CD4-positive, alpha-beta T cell treated with Interferon alpha-2 for 1 hour (primary cell): ENCODE data around the gene SKOR2.
"Not testable (repeated sequence)": the region's sequence is repeated elsewhere in the genome, so short reads cannot be mapped to it uniquely, and the experiment has no call there.

Source experiments
- DNase-seq, 2 donors: peaks; one replicate each; pipeline ENCODE4 v3.0.0-alpha.2; 2020 to 2022

Gene SKOR2

DNA sequence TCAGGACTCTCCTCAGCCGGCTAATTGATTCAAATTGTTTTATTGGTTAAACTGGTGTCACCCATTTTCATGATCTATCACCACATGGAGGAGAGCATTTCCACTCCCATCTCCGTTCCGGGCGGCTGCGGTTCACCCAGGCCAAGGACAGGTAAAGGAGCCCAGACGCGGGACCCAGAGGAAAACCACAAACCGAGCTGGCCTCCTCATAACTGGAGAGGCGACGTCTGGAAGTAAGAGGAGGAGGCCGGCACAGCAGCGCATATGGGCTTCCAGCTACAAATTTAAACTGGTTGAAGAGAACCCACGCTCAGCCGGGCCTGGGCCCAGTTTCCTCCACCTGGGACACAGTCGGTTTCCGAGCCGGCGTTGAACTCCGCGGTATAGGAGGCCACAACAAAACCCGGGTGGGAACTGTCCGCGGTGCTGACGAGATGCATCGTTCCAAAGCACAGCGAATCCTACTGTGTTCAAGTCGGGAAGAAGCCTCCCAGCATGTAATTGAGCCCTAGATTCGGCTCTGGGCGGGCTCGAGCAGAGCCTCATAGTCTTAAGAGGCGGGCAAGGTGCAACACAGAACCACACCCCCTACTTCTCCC lies 3.0 kb upstream of the SKOR2 start:
- DNase-seq: no peak

DNA sequence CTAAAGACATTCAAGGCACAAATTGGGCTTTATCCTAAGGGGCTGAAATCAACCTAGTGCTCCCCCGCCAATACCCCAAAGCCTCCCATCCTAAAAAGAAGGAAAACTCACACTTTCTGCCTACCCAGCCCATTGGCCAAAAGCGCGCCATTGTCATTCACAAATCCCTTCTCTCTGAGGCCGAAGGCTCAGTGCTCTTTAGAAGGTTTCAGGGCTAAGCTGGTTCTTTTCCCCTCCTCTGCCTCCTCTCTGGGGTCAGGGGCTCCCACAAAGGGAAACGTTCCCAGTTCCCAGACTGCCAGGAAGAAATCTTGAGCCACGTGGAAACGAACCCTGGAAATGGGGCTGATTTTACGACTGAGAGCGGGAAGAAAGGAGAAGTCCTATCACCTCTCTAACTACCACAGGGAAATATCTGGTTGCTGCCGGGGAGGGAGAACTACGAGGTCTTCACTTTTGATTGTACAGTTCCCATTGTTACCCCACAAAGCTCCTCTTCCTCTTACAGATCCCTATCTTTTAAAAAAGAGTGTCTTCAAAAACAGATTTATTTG lies 1.7 kb upstream of the SKOR2 start:
- DNase-seq: no peak

GRCh38 chr18:47250391-47251046 lies 941 bp downstream of the SKOR2 start:
- DNase-seq: no peak

DNA sequence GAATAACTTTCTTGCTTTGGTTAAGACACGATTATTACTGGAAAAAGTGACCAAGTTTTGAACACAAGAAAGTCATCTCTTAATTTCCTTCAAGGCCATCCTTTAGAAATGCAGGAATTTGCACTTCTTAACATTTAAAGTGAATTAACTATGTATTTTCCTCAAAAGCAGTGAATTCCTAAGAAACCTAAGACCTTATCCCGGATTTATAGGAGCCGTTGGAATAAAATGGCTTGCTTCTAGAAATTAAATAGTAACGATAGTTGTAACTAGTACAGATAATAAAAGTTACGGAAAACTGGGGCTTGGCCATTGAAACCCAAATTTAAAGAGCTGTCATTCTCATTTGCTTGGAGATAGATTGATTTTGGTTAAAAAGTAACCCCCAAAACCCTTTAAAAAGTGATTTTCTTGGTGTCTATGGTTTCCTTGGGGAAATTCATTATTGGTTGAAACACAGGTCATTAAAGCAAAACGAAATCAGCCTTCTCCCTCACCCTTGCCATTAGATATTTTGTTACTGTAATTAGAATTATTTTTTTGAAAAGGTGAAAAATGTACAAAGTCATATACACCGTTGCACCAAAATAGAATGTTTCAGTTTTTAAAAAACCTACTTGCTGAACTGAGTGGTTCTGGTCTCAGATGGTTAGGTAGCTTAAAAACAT lies 2.0 kb downstream of the SKOR2 start:
- DNase-seq: no peak

DNA sequence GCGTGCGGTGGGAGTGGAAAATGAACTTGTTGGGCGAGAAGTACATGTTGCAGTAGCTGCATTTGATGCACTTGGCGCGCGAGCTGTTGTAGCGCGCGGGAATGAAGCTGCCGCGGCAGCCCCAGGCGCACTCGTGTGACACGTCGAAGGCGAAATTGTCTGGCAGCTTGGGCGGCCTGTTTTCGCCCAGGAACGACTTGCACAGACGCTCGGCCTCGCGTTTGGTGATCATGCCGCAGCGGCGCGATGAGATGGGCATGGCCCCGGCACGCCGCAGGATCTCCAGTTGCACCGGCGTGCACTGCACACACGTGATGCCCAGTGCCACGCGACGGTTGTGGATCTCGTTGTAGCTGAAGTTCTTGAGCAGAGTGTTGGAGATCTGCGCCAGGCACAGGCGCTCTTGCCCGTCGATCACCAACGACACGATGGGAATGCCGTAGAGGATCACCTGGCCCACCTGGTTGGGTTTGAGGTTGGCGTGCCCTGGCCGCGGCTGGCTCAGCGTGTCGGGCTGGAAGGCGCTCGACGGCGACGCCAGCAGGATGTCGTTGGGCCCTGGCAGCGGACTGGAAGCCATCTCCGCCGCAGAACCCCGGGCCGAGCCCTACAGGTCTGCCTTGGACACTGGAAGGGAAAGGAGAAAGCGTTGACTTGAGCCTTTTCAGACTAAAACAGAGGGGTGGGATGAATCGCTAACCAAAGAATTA lies 2.7 kb downstream of the SKOR2 start:
- DNase-seq: no peak

- no peak for DNase-seq
Measured at GRCh38 chr18:47248115-47248603, 3.3 kb downstream of the SKOR2 start.

DNA sequence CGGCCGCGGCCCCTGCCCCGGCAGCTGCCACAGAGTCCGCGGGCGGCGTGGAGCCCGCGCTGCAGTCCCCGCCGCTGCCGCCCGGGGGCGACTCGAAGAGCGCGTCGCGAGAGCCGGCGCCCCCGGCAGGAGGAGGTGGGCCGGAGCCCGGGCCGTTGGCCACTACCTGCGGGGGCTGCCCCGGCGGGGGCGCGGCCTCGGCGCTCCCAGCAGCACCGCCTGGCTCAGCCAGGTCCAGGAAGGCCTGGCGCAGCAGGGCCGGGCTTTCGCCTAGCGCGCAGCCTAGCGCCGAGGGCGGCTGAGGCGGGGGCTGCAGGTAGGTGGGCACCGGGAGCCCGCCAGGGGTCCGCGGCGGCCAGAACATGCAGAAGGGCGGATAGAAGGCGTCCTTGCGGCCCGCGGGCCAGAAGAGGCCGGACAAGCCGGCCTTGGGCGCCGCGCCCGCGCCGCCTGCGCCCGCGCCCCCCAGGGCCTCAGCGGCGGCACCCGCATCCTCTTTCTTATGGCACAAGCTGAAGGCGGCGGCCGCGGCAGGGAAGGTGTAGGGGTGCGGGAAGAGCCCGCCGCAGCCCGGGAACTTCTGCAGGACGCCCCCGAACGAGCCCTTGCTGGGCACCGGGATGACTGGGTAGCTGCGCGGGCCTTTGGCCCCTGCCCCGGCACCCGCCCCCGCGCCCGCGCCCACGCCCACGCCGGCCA lies 3.9 kb downstream of the SKOR2 start:
- DNase-seq: no peak

DNA sequence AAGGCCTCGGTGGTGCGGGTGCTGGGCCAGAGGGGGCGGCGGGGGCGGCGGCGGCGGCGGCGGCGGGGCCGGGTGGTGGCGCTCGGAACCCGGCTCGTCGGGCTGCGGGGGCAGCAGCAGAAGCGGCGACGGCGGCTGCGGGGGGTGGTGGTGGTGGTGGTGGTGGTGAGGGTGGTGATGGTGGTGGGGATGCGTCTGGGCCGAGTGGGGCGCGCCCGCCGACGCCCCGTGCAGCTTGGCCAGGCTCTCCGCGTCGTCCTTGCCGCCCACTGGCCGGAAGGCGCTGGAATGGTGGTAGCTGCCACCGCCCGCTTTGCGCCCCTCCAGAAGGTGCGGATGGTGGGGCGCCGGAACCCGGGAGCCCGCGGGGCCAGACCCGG lies 4.4 kb downstream of the SKOR2 start:
- DNase-seq: no peak

- no peak for DNase-seq
Measured at GRCh38 chr18:47246027-47246971, 5.2 kb downstream of the SKOR2 start.

DNA sequence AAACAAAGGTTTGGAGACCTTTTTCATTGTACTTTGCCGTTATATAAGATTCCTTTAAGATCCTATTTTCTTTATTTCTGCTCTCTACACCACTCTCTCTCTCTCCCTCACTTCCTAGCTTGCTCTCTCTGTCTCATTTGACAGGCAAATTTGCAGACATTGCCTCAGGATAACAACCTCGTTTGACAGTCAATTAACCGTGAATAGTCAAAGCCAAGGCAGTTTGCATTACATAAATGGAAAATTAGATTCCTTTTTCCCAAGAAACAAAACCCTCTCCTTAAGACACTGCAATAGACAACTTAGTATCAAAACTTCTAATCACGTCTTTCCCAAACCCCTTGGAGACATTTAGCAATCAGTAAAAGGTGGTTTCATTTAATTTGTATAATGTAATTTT lies 7.4 kb downstream of the SKOR2 start:
- no peak for DNase-seq

DNA sequence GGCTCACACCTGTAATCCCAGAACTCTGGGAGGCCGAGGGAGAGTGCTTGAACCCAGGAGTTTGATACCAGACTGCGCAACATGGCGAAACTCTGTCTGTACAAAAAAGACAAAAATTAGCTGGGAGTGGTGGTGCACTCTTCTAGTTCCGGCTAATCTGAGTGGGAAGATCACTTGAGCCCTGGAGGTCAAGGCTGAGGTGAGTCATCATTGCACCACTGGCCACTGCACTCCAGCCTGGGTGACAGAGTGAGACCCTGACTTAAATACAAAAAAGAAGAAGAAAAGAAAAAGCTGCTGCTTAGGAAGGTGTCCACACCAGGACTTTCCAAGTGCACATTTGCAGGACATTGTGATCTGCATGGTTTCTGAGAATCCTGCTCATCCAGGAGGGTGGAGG lies 16.4 kb downstream of the SKOR2 start:
- DNase-seq: no peak

GRCh38 chr18:47226660-47227059 lies 24.8 kb downstream of the SKOR2 start:
- no peak for DNase-seq

- DNase-seq: peak in 1 of 2 donors; percentile 32
Measured at GRCh38 chr18:47215554-47216138, 35.8 kb downstream of the SKOR2 start.

GRCh38 chr18:47209171-47209570 lies 42.3 kb downstream of the SKOR2 start:
- no peak for DNase-seq

DNA sequence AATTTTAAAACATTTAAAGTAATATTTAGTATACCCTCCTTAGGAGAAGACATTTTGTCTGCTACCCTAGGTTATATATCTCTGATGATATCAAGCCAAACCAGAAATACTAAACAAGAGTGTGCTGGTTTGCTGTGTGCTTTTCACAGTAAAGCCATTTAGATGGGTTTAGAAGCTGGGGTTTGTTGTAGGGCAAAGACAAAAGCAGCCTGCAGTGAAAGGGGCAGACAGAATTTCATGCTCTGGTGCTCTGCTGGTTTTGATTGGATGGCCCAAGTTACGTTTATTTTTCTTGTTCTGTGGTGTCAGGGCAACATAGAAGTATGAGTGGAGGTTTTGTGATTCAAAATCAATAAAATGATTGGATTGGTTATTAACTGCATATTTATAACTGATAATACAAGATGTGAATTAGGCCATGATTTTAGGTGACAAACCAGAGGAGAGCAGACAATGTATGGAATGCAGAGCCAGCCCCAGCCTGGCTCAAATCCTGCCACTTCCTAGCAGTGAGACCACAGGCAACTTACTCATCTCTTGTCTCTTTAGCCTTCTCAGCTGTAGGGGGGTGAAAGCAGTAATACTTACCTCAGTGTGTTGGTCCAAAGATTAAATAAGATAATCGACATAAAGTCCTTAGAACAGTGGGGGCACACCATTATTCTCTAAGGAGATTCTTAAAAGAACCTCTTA lies 44.4 kb downstream of the SKOR2 start:
- no peak for DNase-seq

GRCh38 chr18:47204908-47205522 lies 46.4 kb downstream of the SKOR2 start:
- peak; percentile 7 to 47 for DNase-seq

DNA sequence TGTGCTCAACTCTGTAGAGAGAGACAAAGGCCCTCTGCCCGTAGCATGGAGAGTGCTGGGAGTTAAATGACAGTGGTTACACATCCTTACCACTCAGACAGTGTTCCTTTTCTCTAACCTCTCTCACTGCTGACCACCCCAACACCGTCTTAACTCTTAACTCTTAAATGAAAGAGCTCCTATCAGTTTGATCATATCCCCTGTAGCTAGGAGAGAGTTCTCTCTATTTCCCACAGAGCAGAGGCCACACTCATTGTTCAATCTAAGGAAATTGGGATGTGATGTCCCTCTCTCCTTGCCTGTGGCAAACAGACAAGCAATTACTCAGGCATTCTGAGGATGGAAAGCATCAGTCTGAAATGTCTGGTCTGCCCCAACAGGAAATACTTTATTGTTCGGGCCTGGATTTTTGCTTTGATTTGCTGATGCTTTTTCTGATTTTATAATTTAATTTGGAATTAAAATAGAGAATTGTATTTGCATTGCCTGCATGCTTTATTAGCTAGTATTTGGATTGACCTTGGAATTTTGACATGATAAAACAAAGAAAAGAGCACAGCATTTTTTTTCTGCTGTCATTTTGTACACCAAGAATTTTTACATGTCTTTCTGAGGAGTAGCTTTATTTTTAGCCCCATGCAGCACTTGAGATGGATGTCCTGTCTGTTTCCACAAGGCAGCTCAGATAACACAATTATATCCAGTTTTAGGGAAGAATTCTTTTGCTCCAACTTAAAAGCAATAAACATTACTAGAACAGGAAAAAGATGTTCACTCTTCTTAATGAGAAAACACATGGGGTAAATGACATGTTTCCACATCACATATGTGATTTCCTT lies 47.6 kb downstream of the SKOR2 start:
- no peak for DNase-seq

DNA sequence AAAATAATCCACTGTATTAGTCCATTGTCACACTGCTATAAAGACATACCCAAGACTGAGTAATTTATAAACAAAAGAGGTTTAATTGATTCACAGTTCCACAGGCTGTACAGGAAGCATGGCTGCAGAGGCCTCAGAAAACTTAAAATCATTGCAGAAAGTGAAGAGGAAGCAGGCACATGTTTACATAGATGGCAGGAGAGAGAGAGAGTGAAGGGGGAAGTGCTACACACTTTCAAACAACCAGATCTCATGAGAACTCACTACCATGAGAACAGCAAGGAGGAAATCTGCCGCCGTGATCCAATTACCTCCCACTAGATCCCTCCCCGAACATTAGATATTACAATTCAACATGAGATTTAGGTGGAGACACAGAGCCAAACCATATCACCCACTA lies 55.5 kb downstream of the SKOR2 start:
- DNase-seq: not testable (repeated sequence)

DNA sequence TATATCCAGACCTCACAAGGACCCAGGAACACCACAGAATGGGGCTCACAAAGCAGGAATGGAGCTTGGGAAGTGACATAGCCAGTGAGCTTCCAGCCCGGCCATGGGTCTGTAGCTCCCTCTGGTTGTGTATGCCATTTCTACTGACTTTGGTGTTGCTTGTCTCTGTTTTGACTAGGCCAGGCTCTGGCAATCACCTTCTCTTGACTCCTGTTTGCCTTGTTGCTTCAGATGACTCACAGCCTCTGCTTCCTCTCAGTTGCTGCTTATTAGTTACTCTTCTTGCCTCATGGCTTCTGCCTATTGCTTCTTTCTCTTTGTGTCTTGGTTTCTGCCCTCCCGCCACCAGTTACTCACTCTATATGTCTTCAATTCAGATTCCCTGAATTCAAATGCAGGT lies 59.5 kb downstream of the SKOR2 start:
- DNase-seq: no peak
